Upper lobe of left lung (tissue), 6 donors: ENCODE results near the gene ZBTB16. TPM values are rescaled to one million over a fixed set of nuclear protein-coding genes. Genes with fewer than 3 reads are reported as not detected.
A peak's percentile ranks its signal among the peaks of the same experiment; 100 is the strongest.

ENCODE experiments used
- ATAC-seq, 2 donors: fragments of 200-7000 bp; cut with Tn5 transposase; one replicate each; pipeline ENCODE4 v1.9.1; 2022; ENCODE audit warnings: mild to moderate bottlenecking in 2 of 2, moderate library complexity in 2 of 2; ENCODE audit not compliant: low FRiP score in 2 of 2
- DNase-seq, 2 donors: peaks; one replicate each; pipeline ENCODE4 v3.0.0-alpha.2; 2019 to 2020
- H3K27ac ChIP-seq, 4 donors: fragments of 200-600 bp; sonication (generic); one replicate each; pipeline ENCODE4 v1.5.1; 2016 to 2019
- H3K27me3 ChIP-seq, 4 donors: fragments of 200-600 bp; sonication (generic); one replicate each; pipeline ENCODE4 v1.5.1; 2017 to 2019
- H3K36me3 ChIP-seq, 4 donors: fragments of 200-600 bp; sonication (generic); one replicate each; pipeline ENCODE4 v1.5.1; 2016 to 2019
- H3K4me1 ChIP-seq, 4 donors: fragments of 200-600 bp; sonication (generic); one replicate each; pipeline ENCODE4 v1.5.1; 2018 to 2019
- H3K4me3 ChIP-seq, 4 donors: fragments of 200-600 bp; sonication (generic); one replicate each; pipeline ENCODE4 v1.5.1; 2017 to 2019; ENCODE audit warnings: mild to moderate bottlenecking in 2 of 4, moderate library complexity in 1 of 4
- H3K9me3 ChIP-seq, 4 donors: fragments of 200-600 bp; sonication (generic); one replicate each; pipeline ENCODE4 v1.5.1; 2018 to 2019
- CTCF ChIP-seq, 6 experiments: fragments of 450-650 bp in 4 of 6; fragments of 200-600 bp in 2 of 6; sonication (generic) in 2 of 6; IDR thresholded peaks; one replicate each; pipeline ENCODE4 v1.5.1; 2016 to 2019; ENCODE audit warnings: antibody characterized with exemption in 6 of 6
- EP300 ChIP-seq, 4 donors: sonication (generic); formaldehyde crosslinking; IDR thresholded peaks; one replicate each; pipeline ENCODE4 v1.5.1; 2017; ENCODE audit warnings: antibody characterized with exemption in 4 of 4, control low read depth in 2 of 4
- POLR2A ChIP-seq, 4 donors: fragments of 450-650 bp; IDR thresholded peaks; one replicate each; pipeline ENCODE4 v1.5.1; 2016 to 2017; ENCODE audit warnings: antibody characterized with exemption in 4 of 4, mild to moderate bottlenecking in 2 of 4
- POLR2AphosphoS5 ChIP-seq, 2 donors: sonication (generic); formaldehyde crosslinking; IDR thresholded peaks; one replicate each; pipeline ENCODE4 v1.5.1; 2017; ENCODE audit warnings: antibody characterized with exemption in 2 of 2
- WGBS, 2 donors: methylation state at CpG; one replicate each; pipeline ENCODE4 v1.1.5; 2017 to 2018; 5-methylcytosine and 5-hydroxymethylcytosine counted together
- total RNA-seq, 6 donors: library from RNA; depleted of rRNA in 4 of 6; stranded (reverse); fragments of >200 nt in 4 of 6; gene quantifications; one replicate each; pipeline versions ENCODE4 v1.1.0 to v1.2.1, GENCODE V29; 2016 to 2021
- donor health status: DM: no; HTN: no; CAD: no; lungs with moderate emphysema.
- donor health status: DM: no; HTN: yes; CAD: no; lungs with severe emphysema.

The ZBTB16 gene
- total RNA-seq, 6 donors from 2014 or later = 110 to 584 (median 179) TPM

- Histone ChIP-seq H3K4me3 (no peak overlapping the region), H3K4me1 (peaks cover 96 to 99% (median 98%) of the 10 kb centered on the region in 4 donors), H3K27ac (peak overlapping the region; percentile 95 to 99 (median 96)), H3K36me3 (peaks cover 0 to 26% (median 1%) of the 10 kb centered on the region in 4 donors), H3K27me3 (no peaks in the 10 kb centered on the region), H3K9me3 (no peaks in the 10 kb centered on the region)
- ATAC-seq = no peak
- TF ChIP-seq EP300 (IDR thresholded peaks at IDR 0.05) = no peak
- no peak for TF ChIP-seq POLR2A (IDR thresholded peaks at IDR 0.05)
- TF ChIP-seq POLR2AphosphoS5 (IDR thresholded peaks at IDR 0.05) = no peak
- no peak for TF ChIP-seq CTCF (IDR thresholded peaks at IDR 0.05)
- WGBS, 2 donors = 43 to 49% methylated on average over 5 of the region's 5 CpGs
- no peak for DNase-seq
Measured at GRCh38 chr11:114167355-114167754, 107.8 kb downstream of the ZBTB16 start.

- DNase-seq = no peak
- no peaks in the 10 kb centered on the region for H3K9me3 ChIP-seq
- H3K36me3 ChIP-seq = peaks cover 0 to 30% (median 1%) of the 10 kb centered on the region in 4 donors
- no peak for ATAC-seq
- TF ChIP-seq CTCF (IDR thresholded peaks at IDR 0.05) = no peak
- TF ChIP-seq EP300 (IDR thresholded peaks at IDR 0.05) = no peak
- TF ChIP-seq POLR2A (IDR thresholded peaks at IDR 0.05) = no peak
- no peak for TF ChIP-seq POLR2AphosphoS5 (IDR thresholded peaks at IDR 0.05)
- H3K4me1 ChIP-seq = peaks cover 99 to 100% (median 99%) of the 10 kb centered on the region in 4 donors
- H3K27ac ChIP-seq = peak overlapping the region; percentile 95 to 99 (median 96)
- H3K27me3 ChIP-seq = no peaks in the 10 kb centered on the region
- H3K4me3 ChIP-seq = no peak overlapping the region
- WGBS, 2 donors = 77 to 84% methylated on average over 11 of the region's 11 CpGs
Measured at GRCh38 chr11:114167771-114168448, 108.4 kb downstream of the ZBTB16 start.

GRCh38 chr11:114168691-114169090, 109.2 kb downstream of the ZBTB16 start:
- TF ChIP-seq CTCF (IDR thresholded peaks at IDR 0.05) (no peak), EP300 (IDR thresholded peaks at IDR 0.05) (no peak), POLR2A (IDR thresholded peaks at IDR 0.05) (no peak), POLR2AphosphoS5 (IDR thresholded peaks at IDR 0.05) (no peak)
- 70 to 79% methylated on average over 1 of the region's 1 CpG for WGBS, 2 donors
- DNase-seq (no peak), ATAC-seq (no peak)
- Histone ChIP-seq H3K27me3 (no peaks in the 10 kb centered on the region), H3K36me3 (peaks cover 0 to 33% (median 1%) of the 10 kb centered on the region in 4 donors), H3K4me1 (peaks cover 98 to 100% (median 99%) of the 10 kb centered on the region in 4 donors), H3K27ac (peak overlapping the region; percentile 95 to 99 (median 96)), H3K4me3 (no peak overlapping the region), H3K9me3 (no peaks in the 10 kb centered on the region)

- DNase-seq (no peak), ATAC-seq (peak in 1 of 2 donors; percentile 5)
- Histone ChIP-seq H3K9me3 (no peaks in the 10 kb centered on the region), H3K4me3 (no peak overlapping the region), H3K27ac (peak overlapping the region; percentile 95 to 99 (median 96)), H3K27me3 (no peaks in the 10 kb centered on the region), H3K4me1 (peaks cover 98 to 100% (median 99%) of the 10 kb centered on the region in 4 donors), H3K36me3 (peaks cover 0 to 35% (median 1%) of the 10 kb centered on the region in 4 donors)
- WGBS, 2 donors = 64 to 78% methylated on average over 9 of the region's 9 CpGs
- TF ChIP-seq CTCF (IDR thresholded peaks at IDR 0.05) (no peak), POLR2AphosphoS5 (IDR thresholded peaks at IDR 0.05) (peak in 1 of 2 donors; percentile 24)
Measured at GRCh38 chr11:114169321-114169749, 109.8 kb downstream of the ZBTB16 start.
